Measurements from ENCODE around the gene ACSF3.

ACSF3 gene

DNA sequence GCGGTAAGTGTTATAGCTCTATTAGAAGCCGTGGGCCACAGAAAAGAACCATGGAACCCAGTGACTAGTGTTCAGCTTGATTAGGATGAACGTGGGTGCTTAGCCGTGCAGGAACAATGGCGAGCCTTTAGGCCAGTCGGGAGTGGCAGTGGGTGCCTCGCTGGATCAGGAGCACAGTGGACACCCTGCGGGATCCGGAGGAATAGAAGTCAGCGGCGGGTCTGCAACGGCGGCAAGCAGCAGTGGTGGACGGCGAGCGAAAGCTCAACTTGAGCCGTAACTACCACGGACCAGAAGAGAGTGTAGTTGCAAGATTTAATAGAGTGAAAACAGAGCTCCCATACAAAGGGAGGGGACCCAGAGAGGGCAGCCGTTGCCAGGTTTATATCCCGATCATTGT lies 40.6 kb downstream of the ACSF3 start:
- DNase-seq, result no peak
- Histone ChIP-seq H3K27me3 (no peaks in the 10 kb centered on the region), H3K9me3 (no peaks in the 10 kb centered on the region), H3K36me3 (peaks cover 24% of the 10 kb centered on the region), H3K4me1 (no peaks in the 10 kb centered on the region), H3K4me3 (ENCODE audit: low read depth, low read length) (no peak overlapping the region)
- TF ChIP-seq, protein P1, sequence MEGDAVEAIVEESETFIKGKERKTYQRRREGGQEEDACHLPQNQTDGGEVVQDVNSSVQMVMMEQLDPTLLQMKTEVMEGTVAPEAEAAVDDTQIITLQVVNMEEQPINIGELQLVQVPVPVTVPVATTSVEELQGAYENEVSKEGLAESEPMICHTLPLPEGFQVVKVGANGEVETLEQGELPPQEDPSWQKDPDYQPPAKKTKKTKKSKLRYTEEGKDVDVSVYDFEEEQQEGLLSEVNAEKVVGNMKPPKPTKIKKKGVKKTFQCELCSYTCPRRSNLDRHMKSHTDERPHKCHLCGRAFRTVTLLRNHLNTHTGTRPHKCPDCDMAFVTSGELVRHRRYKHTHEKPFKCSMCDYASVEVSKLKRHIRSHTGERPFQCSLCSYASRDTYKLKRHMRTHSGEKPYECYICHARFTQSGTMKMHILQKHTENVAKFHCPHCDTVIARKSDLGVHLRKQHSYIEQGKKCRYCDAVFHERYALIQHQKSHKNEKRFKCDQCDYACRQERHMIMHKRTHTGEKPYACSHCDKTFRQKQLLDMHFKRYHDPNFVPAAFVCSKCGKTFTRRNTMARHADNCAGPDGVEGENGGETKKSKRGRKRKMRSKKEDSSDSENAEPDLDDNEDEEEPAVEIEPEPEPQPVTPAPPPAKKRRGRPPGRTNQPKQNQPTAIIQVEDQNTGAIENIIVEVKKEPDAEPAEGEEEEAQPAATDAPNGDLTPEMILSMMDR (IDR thresholded peaks at IDR 0.05; ENCODE audit: low read depth, low read length), result no peak

DNA sequence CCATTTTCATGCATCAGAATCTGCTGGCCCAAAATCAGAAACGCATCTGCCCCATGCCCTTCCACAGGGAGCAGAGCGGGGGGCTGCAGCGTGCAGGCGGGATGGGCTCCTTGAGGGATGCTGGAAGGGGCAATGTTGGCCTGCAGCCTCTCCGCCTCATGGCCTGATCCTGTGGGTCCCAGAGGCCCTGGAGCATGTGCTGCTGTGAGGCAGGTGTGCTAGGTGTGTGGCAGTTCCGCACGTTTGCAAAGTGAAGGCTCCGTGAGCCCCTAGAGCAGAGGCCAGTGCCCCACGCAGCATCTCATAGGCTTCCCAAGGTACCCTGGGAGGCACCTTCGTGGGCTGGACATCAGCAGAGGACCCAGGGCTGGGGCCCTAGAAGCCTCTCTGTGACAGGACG lies 41.5 kb downstream of the ACSF3 start:
- Histone ChIP-seq H3K27me3 (no peaks in the 10 kb centered on the region), H3K9me3 (no peaks in the 10 kb centered on the region), H3K4me1 (no peaks in the 10 kb centered on the region), H3K4me3 (ENCODE audit: low read depth, low read length) (no peak overlapping the region), H3K36me3 (peaks cover 25% of the 10 kb centered on the region)
- no peak for DNase-seq
- TF ChIP-seq, protein P1 (IDR thresholded peaks at IDR 0.05; ENCODE audit: low read depth, low read length), result no peak

DNA sequence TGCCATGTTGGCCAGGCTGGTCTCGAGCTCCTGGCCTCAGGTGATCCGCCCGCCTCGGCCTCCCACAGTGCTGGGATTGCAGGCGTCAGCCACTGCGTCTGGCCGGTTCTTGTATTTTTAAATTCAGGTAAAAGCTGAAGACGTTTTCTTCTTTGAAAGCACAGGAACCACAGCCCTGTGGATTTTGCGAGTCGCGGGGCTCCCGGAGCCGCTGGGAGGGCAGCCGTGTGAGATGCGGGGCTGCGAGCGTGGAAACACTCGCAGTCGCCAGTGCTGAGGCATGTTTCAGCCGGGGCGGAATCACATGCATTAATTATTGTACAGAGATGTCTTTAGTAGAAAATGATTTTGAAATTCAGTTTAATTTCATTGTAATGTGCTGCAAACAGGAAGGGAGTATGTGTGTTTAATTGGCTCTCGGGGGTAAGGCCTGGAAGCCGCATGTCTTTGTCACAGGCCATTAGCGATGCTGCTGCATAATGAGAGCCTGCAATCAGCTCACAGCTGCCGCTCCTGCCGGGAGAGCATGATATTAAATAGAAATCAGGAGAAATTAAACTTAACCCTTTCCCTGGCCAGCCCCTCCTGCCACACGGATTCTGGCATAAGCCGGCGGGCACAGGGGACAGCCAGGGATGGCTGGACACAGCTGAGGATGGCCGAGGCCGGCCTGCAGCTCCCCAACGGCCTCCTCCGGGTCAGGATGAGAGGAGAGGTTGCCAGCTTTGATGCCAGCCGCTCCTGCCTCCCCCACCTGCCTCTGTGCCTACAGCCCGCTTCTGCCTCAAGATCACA lies 42.5 kb downstream of the ACSF3 start:
- H3K36me3 ChIP-seq, result peaks cover 33% of the 10 kb centered on the region
- H3K27me3 ChIP-seq, result no peaks in the 10 kb centered on the region
- TF ChIP-seq, protein P1 (IDR thresholded peaks at IDR 0.05; ENCODE audit: low read depth, low read length), result no peak
- no peak for DNase-seq
- no peaks in the 10 kb centered on the region for H3K9me3 ChIP-seq
- no peak overlapping the region for H3K4me3 ChIP-seq (ENCODE audit: low read depth, low read length)
- no peaks in the 10 kb centered on the region for H3K4me1 ChIP-seq

DNA sequence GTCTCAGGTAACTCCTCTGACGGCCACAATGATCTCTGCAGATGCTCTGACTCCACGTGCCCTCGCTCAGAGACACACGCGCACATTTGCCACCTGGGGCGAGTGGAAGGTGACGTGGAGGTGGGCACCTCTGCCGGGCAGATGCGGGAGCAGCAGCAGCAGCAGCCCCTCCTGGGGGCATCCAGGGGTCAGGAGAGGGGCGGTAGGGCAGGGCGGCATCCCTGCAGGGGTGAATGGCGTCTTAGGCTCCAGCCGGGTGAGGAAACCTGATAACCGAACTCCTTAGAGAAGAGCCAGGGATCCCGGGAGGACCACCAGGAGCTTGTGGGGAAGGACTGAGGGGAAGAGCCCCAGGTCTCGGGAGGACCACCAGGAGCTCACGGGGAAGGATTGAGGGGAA lies 43.3 kb downstream of the ACSF3 start:
- H3K36me3 ChIP-seq, result peaks cover 28% of the 10 kb centered on the region
- H3K4me1 ChIP-seq, result no peaks in the 10 kb centered on the region
- H3K4me3 ChIP-seq (ENCODE audit: low read depth, low read length), result no peak overlapping the region
- TF ChIP-seq, protein P1 (IDR thresholded peaks at IDR 0.05; ENCODE audit: low read depth, low read length), result no peak
- DNase-seq, result no peak
- H3K9me3 ChIP-seq, result no peaks in the 10 kb centered on the region
- no peaks in the 10 kb centered on the region for H3K27me3 ChIP-seq

DNA sequence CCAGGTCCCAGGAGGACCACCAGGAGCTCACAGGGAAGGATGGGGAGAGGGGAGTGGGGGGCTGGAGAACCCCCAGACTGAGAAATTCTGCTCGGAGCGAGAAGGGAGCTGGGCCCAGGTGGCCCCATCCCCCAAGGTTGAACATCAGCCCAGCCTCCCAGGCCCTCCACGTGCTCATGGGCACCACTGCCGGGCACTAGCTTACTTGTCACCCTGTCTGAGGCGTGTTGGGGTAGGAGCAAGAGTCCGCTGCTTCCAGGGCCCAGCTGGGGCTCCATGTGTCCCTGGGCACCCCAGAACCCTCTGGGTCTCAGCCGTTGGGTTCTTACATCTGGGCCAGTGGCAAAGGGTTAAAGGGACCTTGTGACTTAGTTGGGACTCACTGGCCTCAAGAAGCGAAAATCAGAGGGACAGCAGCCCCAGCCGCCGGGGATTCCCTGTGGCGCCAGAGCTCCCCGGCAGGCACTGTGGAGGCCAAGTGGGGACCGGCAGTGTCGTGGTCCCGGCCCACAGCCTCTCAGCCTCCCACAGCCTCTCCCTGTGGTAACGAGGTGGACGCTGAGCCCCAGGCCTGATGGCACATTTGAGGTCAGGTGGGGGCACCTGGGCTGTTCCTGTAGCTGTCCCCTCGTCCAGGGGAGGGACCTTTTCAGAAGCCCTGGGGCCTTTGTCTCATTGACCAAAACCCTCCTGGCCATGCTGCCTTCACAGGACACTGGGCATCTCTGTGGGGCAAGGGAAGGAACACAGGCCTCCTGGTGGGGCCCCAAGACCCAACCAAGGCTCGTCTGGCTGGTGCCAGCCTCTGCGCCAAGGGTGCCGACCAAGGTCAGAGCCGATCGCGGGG lies 44.2 kb downstream of the ACSF3 start:
- TF ChIP-seq, protein P1 (IDR thresholded peaks at IDR 0.05; ENCODE audit: low read depth, low read length), result no peak
- H3K36me3 ChIP-seq, result peaks cover 21% of the 10 kb centered on the region
- H3K4me3 ChIP-seq (ENCODE audit: low read depth, low read length), result no peak overlapping the region

DNA sequence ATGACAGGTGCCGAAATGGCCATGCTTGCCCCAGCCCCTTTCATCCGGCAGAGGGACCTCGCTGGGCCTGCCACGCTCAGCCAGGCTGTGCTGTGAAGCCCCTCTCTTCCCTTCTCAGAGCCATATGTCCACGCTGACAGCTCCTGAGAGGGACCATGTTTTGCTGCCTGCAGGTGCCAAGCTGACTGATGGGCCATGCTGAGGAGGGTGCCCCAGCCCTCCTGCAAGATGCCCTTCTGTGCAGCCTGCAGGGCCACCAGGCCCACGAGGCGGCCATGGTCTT lies 44.8 kb downstream of the ACSF3 start:
- no peak overlapping the region for H3K4me3 ChIP-seq (ENCODE audit: low read depth, low read length)
- TF ChIP-seq, protein P1 (IDR thresholded peaks at IDR 0.05; ENCODE audit: low read depth, low read length), result no peak
- no peak for DNase-seq
- H3K36me3 ChIP-seq, result peaks cover 15% of the 10 kb centered on the region
- no peaks in the 10 kb centered on the region for H3K9me3 ChIP-seq
- no peaks in the 10 kb centered on the region for H3K4me1 ChIP-seq
- no peaks in the 10 kb centered on the region for H3K27me3 ChIP-seq

More for the DNA sequence above, 44.2 kb downstream of the ACSF3 start:
- no peak for DNase-seq
- Histone ChIP-seq H3K4me1 (no peaks in the 10 kb centered on the region), H3K9me3 (no peaks in the 10 kb centered on the region), H3K27me3 (no peaks in the 10 kb centered on the region)

All from BE2C (cell line).